ENCODE measurements around the gene NFATC2.

DNA sequence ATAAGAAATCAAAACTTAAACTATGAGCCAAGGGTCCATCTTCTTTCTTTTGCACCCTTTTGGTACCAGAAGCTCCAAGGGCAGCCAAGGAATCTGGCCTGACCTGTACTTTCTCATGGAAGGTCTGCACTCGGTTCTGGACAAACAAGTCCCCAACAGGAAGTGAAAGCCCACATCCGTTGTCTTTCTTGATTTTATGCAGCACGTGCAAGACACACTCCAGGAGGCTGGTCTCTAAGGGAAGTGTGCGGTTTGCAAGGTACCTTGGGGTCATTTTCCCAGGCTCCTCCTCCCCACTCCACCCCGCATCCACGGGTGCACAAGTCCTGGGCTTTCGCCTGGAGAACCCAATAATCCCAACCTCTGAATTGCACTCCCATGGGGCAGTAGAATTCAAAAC lies 101.9 kb downstream of the NFATC2 start:
- TF ChIP-seq, protein P1, sequence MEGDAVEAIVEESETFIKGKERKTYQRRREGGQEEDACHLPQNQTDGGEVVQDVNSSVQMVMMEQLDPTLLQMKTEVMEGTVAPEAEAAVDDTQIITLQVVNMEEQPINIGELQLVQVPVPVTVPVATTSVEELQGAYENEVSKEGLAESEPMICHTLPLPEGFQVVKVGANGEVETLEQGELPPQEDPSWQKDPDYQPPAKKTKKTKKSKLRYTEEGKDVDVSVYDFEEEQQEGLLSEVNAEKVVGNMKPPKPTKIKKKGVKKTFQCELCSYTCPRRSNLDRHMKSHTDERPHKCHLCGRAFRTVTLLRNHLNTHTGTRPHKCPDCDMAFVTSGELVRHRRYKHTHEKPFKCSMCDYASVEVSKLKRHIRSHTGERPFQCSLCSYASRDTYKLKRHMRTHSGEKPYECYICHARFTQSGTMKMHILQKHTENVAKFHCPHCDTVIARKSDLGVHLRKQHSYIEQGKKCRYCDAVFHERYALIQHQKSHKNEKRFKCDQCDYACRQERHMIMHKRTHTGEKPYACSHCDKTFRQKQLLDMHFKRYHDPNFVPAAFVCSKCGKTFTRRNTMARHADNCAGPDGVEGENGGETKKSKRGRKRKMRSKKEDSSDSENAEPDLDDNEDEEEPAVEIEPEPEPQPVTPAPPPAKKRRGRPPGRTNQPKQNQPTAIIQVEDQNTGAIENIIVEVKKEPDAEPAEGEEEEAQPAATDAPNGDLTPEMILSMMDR (IDR thresholded peaks at IDR 0.05): no peak
- TF ChIP-seq POLR2A (IDR thresholded peaks at IDR 0.05) (no peak), POLR2AphosphoS5 (IDR thresholded peaks at IDR 0.05) (no peak), EP300 (IDR thresholded peaks at IDR 0.05) (no peak)
